ENCODE data around the gene ANKRD36C.
"Not testable (repeated sequence)": the region's sequence is repeated elsewhere in the genome, so short reads cannot be mapped to it uniquely, and the experiment has no call there.

GRCh38 chr2:96021142-96021541 is 29.5 kb upstream of the ANKRD36C start:
- TF ChIP-seq POLR2AphosphoS5 (IDR thresholded peaks at IDR 0.05; ENCODE audit: low read depth); CTCF (IDR thresholded peaks at IDR 0.05; ENCODE audit: insufficient read depth, low read length): not testable (repeated sequence)
